Activated CD8-positive, alpha-beta memory T cell treated with anti-CD3 and anti-CD28 coated beads, Interleukin-2, amount 50 U/mL, for 24 hours (primary cell): ENCODE results near the gene DOK7.

Experiments
- DNase-seq: peaks from one replicate; pipeline ENCODE4 v3.0.0-alpha.2; 2020; ENCODE audit errors: extremely low read depth

DOK7 gene

GRCh38 chr4:3463556-3464348, 646 bp downstream of the DOK7 start:
- DNase-seq = no peak

GRCh38 chr4:3464349-3464905, 1.3 kb downstream of the DOK7 start:
- DNase-seq = no peak

- no peak for DNase-seq
Measured at GRCh38 chr4:3464911-3465697, 2.0 kb downstream of the DOK7 start.

- no peak for DNase-seq
Measured at GRCh38 chr4:3465698-3466671, 2.9 kb downstream of the DOK7 start.

GRCh38 chr4:3466691-3467600, 3.8 kb downstream of the DOK7 start:
- no peak for DNase-seq

GRCh38 chr4:3467601-3468031, 4.5 kb downstream of the DOK7 start:
- no peak for DNase-seq

GRCh38 chr4:3468154-3468553, 5.0 kb downstream of the DOK7 start:
- DNase-seq = no peak

GRCh38 chr4:3468804-3469203, 5.7 kb downstream of the DOK7 start:
- no peak for DNase-seq

GRCh38 chr4:3469386-3470243, 6.5 kb downstream of the DOK7 start:
- no peak for DNase-seq

GRCh38 chr4:3470244-3471097, 7.4 kb downstream of the DOK7 start:
- DNase-seq = no peak

- DNase-seq = no peak
Measured at GRCh38 chr4:3471098-3471760, 8.1 kb downstream of the DOK7 start.

- no peak for DNase-seq
Measured at GRCh38 chr4:3471886-3472285, 8.8 kb downstream of the DOK7 start.

GRCh38 chr4:3472411-3473141, 9.5 kb downstream of the DOK7 start:
- no peak for DNase-seq

- no peak for DNase-seq
Measured at GRCh38 chr4:3473181-3473950, 10.3 kb downstream of the DOK7 start.

GRCh38 chr4:3473996-3474765, 11.1 kb downstream of the DOK7 start:
- no peak for DNase-seq
